GM18867 (cell line): Measurements from ENCODE around the gene KRTAP2-4.
"Not testable (repeated sequence)": the region's sequence is repeated elsewhere in the genome, so short reads cannot be mapped to it uniquely, and the experiment has no call there.

Source experiments
- ATAC-seq: cut with Tn5 transposase; IDR thresholded peaks from one replicate; pipeline ENCODE4 v1.9.1; 2021; ENCODE audit warnings: mild to moderate bottlenecking, moderate library complexity; ENCODE audit not compliant: unreplicated experiment

Gene KRTAP2-4

GRCh38 chr17:41040783-41041571 is 24.7 kb downstream of the KRTAP2-4 start, which contains the start of gene KRTAP1-1:
TSS of gene KRTAP1-1 (minus strand) at chr17:41041450. CDS start at chr17:41041397, 53 bp downstream.
- not testable (repeated sequence) for ATAC-seq

GRCh38 chr17:41037853-41038350 is 27.8 kb downstream of the KRTAP2-4 start:
- no peak for ATAC-seq

GRCh38 chr17:41034346-41034935 is 31.2 kb downstream of the KRTAP2-4 start, which contains the start of gene KRTAP1-3:
TSS of gene KRTAP1-3 (minus strand) at chr17:41034874. CDS start at chr17:41034821, 53 bp downstream.
- not testable (repeated sequence) for ATAC-seq

GRCh38 chr17:41029633-41030245 is 35.9 kb downstream of the KRTAP2-4 start, which contains the start of gene KRTAP1-4:
TSS of gene KRTAP1-4 (minus strand) at chr17:41030195. CDS start at chr17:41030078, 117 bp downstream.
- ATAC-seq = no peak

GRCh38 chr17:41026715-41027471 is 38.8 kb downstream of the KRTAP2-4 start, which contains the start of gene KRTAP1-5:
TSS of gene KRTAP1-5 (minus strand) at chr17:41027208. CDS start at chr17:41027155, 53 bp downstream.
- ATAC-seq = no peak

GRCh38 chr17:41024697-41025096 is 41.0 kb downstream of the KRTAP2-4 start:
- ATAC-seq = no peak

- no peak for ATAC-seq
These were observed 45.3 kb downstream of the KRTAP2-4 start for GRCh38 chr17:41020336-41020735.

GRCh38 chr17:41019415-41019814 is 46.3 kb downstream of the KRTAP2-4 start:
- ATAC-seq = no peak

GRCh38 chr17:41018541-41018940 is 47.1 kb downstream of the KRTAP2-4 start:
- no peak for ATAC-seq

GRCh38 chr17:41016578-41017215 is 49.0 kb downstream of the KRTAP2-4 start:
- no peak for ATAC-seq

GRCh38 chr17:41015454-41015853 is 50.2 kb downstream of the KRTAP2-4 start:
- no peak for ATAC-seq
